Sigmoid colon (tissue), 4 donors: ENCODE results near the gene POLR3K.

Source experiments
- EP300 ChIP-seq, 4 donors: sonication (generic); formaldehyde crosslinking; IDR thresholded peaks; one replicate each; pipeline ENCODE4 v1.6.1; 2017; ENCODE audit warnings: antibody characterized with exemption in 4 of 4
- POLR2AphosphoS5 ChIP-seq, 4 donors: sonication (generic); formaldehyde crosslinking; IDR thresholded peaks; one replicate each; pipeline ENCODE4 v1.6.1; 2017; ENCODE audit warnings: antibody characterized with exemption in 4 of 4
- TF ChIP-seq, protein P1 (sequence below), 4 experiments: fragments of 450-650 bp in 3 of 4; fragments of 200-600 bp in 1 of 4; IDR thresholded peaks; one replicate each; pipeline ENCODE4 v1.5.1; 2016 to 2019; ENCODE audit warnings: antibody characterized with exemption in 4 of 4, mild to moderate bottlenecking in 3 of 4, moderate library complexity in 2 of 4

DNA sequence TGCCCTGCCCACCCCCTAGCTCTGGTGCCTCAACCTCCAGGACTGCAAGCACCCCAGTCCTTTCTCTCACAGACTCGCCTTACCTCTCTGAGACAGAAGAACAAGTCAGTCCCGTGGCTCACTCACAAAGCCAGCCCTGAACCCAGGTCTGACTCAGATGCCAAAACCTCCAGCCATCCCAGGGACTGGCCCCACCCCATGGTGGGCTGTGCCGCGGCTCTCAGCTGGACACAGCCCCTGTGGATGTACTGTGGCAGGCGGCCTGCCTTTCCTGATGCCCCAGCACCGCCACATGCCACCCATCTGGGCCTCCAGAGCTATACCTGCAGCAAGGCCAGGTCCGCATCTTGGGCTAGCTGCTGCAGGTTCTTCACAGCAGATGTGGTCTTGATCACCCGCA, 44.4 kb upstream of the POLR3K start:
- TF ChIP-seq, protein P1, sequence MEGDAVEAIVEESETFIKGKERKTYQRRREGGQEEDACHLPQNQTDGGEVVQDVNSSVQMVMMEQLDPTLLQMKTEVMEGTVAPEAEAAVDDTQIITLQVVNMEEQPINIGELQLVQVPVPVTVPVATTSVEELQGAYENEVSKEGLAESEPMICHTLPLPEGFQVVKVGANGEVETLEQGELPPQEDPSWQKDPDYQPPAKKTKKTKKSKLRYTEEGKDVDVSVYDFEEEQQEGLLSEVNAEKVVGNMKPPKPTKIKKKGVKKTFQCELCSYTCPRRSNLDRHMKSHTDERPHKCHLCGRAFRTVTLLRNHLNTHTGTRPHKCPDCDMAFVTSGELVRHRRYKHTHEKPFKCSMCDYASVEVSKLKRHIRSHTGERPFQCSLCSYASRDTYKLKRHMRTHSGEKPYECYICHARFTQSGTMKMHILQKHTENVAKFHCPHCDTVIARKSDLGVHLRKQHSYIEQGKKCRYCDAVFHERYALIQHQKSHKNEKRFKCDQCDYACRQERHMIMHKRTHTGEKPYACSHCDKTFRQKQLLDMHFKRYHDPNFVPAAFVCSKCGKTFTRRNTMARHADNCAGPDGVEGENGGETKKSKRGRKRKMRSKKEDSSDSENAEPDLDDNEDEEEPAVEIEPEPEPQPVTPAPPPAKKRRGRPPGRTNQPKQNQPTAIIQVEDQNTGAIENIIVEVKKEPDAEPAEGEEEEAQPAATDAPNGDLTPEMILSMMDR (IDR thresholded peaks at IDR 0.05): no peak
- TF ChIP-seq POLR2AphosphoS5 (IDR thresholded peaks at IDR 0.05) (no peak), EP300 (IDR thresholded peaks at IDR 0.05) (no peak)
